Stimulated activated naive CD4-positive, alpha-beta T cell treated with Interleukin-2 at 50 U/mL for 16 hours (primary cell): ENCODE data around the gene BTG2.

Experiments
- DNase-seq: peaks from one replicate; lab custom pipeline; 2025; lab: John Stamatoyannopoulos, UW

The BTG2 gene

GRCh38 chr1:203276916-203277545, 28.3 kb upstream of the BTG2 start:
- no peak for DNase-seq

DNA sequence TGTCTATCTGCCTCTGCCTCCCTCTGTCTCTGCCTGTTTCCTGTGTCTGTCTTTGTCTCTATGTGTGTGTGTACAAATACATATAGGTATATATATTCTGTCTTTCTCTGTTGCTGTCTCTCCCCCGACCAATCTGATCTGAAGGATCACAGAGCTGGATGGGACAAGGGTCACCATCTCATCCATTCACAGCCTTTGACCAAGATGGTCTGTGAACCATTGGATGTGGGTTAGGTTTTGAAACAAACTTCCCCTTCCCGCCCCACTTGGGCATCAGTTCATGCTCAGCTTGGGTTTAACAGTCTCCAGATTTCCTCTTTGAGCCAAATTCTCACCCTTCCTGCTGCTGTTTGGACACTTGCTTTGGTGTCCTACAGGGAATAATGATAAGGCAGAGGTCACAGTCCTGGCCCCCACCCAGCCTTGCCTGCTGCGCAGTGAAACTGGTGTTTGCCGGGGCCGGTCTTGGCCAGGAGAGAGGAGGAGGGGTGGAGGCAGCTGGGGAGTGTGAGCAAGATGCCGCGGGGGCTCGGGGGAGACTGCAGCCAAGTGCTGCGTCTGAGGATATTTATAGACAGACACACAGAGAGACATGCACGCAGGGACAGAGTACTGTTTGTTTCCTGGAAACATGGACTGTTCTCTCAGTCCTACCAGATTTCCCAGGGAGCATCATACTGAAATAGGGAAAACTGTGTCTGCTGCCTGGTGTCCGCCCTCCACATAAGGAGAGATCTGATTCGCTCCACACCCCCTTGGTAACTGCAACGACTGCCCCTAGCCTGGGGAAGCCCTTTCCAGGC, 27.0 kb upstream of the BTG2 start:
- DNase-seq, result no peak

GRCh38 chr1:203278885-203279406, 26.4 kb upstream of the BTG2 start:
- no peak for DNase-seq

GRCh38 chr1:203280061-203280460, 25.3 kb upstream of the BTG2 start:
- DNase-seq, result no peak

- DNase-seq, result no peak
These were observed 24.3 kb upstream of the BTG2 start for GRCh38 chr1:203281033-203281432.

DNA sequence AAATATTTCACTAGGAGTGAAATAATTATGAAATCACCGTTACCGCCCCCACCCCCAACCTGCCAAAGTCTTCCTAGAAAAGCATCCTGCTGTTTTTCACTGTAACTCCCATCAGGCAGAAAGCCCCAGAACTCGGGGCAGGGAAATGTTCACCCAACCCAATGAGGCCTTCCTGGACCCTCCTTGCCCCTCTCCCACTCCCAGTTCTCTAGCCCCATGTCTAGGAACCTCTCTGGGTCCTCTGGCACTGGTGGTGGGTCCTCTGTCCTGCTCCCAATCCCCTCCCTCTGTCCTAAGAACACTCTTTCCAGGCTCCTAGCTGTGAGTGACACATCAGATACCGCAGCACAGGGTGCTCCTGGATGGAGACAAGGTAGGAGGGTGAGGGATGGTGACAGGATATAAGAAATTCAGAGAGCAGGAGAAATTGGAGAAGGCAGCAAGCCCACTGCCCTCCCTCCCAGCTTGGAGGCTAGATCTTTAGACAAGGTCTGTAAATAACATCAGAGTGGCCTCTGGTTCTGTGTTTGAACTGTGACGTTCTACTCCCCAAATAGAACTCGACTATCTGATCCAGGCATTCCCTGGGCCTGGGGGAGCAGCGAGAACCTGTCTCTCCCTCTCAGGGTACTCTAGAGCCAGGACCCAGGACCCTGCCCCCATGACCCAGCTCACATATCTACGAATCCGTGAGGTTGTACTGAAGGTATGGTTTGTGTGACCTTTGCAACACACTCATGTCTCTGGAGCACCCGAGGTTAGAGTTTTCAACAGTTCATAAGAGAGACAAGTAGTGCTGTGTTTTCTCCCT, 23.3 kb upstream of the BTG2 start:
- DNase-seq, result no peak

DNA sequence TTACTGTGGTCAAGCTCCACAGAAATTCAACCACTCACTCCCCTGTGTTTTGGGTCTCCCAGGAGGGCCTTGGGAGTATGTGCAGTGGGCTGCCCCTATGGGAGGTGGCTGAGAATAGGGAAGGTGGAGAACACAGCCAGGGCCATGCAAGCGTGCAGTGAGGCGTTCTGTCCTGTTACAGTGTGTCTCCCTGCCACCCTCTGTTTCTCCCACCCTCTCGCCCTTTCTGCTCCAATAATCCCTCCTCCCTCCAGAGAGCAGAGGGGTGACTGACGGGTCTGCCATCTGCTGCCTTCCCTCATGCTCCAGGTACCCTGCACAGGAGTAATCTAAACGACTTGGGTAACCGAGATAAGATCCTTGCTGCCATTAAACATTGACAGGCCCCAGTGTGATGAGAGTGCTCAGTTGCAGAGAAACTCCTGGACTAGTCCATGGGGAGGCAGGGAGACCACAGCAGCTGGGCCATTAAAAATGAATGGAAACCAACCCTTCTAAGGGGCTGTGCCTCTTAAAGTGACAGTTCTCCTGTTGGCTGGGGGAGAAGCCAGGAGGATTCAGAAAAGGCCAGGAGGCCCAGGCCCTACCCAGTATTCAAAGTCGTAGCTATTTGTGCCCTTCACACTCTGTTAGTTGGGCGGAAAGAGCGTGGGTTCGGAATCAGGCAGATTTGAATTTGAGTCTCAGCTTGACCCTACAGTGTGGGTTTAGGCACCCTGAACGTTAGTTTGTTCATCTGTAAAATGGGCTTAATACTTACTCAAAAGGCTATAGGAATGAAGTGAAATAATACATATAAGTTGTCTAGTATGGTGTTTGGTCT, 22.4 kb upstream of the BTG2 start:
- DNase-seq, result no peak

- no peak for DNase-seq
These were observed 21.7 kb upstream of the BTG2 start for GRCh38 chr1:203283597-203283996.

DNA sequence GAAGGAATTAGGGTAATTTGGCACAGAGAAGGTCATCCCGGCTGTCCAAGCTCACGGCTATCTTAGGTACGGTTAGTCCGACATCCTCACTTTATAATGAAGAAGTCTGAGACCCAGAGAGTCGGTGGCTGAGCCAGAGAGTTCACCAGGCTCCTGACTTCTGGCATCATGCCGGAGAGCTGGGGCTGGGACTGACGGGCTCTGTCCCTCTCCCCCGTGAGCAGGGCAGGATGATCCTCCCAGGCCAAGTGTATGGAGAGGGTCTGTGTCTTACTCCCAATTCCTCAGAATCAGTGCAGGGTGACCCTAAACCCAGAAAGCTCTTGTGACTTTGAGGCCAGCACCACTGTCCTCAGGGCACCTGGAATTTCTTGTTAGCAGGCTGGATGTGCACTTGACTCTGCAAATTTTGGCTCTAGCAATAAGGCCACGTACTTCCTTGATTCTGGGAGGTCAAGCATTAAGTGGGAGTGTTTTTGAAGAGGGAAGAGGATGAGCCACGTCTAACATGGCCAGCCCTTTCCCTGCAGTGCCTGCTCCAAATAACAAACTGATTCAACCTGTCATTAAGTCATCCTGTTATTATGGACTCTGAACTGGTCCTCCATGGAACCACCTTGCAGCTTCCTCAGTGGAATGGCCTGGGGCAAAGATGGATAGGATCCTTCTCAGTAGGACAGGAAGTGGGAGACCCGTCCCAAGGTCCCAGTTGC, 20.8 kb upstream of the BTG2 start:
- no peak for DNase-seq

GRCh38 chr1:203286161-203286984, 18.9 kb upstream of the BTG2 start:
- DNase-seq, result no peak

DNA sequence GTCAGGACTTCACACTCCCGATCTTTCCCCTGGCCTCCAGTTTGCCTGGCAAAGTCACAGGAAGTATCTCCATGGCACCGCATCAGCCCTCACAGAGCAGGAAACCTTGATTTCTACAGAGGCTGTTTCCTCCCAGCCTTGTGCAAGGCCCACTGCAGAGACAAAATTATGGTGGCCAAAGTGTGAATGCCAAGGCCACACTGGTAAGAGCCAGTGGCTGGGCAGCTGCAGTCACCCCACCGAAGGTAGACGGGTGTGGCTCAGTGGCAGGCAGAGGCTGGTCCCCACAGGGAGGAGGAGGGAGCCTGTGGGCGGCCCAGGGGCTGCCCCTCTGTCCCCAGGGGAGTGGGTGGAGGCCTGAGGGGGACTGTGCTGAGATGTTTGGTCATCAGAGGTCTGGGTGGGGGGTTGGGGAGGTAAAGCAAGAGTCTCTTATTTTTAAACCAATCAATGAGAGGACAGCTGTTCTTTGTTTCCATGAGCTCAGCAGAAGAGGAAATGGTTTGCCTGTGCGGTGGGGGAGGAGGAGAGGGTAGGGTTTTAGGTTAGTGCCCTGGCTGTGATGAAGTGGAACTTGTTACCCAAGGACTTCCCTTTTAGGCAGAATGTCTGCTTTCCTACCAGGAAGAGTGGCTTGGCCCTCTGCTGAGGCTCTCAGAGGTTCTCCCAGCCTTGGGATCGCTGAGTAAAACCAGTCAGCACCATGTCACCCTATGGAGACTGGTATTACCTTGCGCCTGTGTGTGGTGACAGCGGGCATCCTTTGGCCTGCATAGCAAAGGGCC, 18.0 kb upstream of the BTG2 start:
- DNase-seq, result peak; percentile 64

- DNase-seq, result no peak
These were observed 17.4 kb upstream of the BTG2 start for GRCh38 chr1:203287898-203288297.

DNA sequence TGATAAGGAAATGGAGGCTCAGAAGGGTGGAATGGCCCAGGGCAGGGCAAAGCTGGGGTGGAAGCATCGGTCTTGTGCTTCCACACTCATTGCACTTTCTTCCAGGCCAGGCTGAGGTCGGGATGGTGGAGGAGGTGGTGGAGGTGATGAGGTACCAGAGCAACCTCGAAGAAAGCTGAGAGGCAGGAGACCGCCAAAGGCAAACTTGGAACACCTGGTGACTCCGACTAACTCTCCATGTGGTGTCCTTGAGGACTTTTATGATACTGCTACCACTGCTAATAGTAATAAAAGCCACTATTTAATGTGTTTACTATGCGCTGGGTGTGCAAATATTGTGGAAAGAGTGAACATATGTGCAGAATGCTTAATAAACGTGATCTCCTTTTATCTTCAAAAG, 16.9 kb upstream of the BTG2 start:
- DNase-seq, result no peak

- peak; percentile 91 for DNase-seq
These were observed 15.9 kb upstream of the BTG2 start for GRCh38 chr1:203289281-203289981.

GRCh38 chr1:203289982-203290260, 15.4 kb upstream of the BTG2 start:
- no peak for DNase-seq

DNA sequence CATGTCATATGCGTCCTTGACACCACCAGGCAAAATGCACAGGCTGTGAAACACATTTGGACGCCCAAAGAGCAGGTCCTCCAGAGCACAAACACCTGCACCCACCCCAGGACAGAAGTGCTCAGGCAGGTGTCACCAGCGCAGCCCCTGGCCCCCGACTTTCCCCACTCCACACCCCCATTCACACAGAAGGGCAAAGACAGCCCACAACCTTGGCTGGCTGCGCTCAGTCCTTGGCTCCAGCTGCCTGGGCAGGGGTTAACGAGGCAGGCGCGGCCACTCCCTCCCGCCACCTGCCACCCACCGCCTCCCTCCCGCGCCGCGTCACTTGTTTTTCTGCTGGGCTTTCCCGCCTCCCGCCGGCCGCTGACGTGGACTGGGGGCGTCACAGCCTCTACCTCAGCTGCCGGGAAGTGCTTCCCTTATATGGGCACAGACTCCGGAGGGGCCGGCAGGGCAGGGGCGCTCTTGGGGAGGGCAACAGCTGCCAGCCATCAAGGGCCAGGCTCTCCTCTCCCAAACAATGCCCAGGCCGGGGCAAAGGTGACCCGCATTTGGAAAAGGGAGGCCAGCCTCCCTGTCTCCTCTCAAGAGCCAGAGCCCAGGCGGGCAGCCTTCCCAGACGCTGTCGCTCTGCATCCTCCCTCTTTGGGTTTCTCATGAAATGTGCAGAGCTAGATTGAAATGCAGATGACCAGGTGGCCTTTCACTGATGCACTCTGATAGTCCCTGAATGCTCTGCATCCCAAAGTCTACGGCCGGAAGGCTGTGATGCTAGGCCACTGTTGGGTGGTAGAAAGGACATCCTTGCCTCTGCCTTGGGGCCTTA, 14.8 kb upstream of the BTG2 start:
- peak; percentile 98 for DNase-seq

GRCh38 chr1:203291201-203292096, 13.9 kb upstream of the BTG2 start:
- no peak for DNase-seq
